ENCODE measurements around the gene CRYBB1.

Gene CRYBB1

GRCh38 chr22:26662160-26662559 lies 44.3 kb upstream of the CRYBB1 start:
- no peak overlapping the region for H3K4me2 ChIP-seq (ENCODE audit: low read length)
- no peak overlapping the region for H3K9ac ChIP-seq (ENCODE audit: low read length)
- no peak for TF ChIP-seq CTCF (IDR thresholded peaks at IDR 0.05; ENCODE audit: low read depth, low read length)
- no peak for TF ChIP-seq EZH2phosphoT487 (IDR thresholded peaks at IDR 0.05; ENCODE audit: low read depth)
- H3K4me3 ChIP-seq (ENCODE audit: low read length) = no peak overlapping the region
- H4K20me1 ChIP-seq (ENCODE audit: insufficient read depth, low read length) = no peaks in the 10 kb centered on the region
- no peaks in the 10 kb centered on the region for H3K79me2 ChIP-seq (ENCODE audit: low read length)
- H3K27ac ChIP-seq (ENCODE audit: low read length) = no peak overlapping the region
- H2AFZ ChIP-seq (ENCODE audit: low read depth, low read length) = no peak overlapping the region
- H3K9me3 ChIP-seq (ENCODE audit: insufficient read depth, low read length) = no peaks in the 10 kb centered on the region
- H3K4me1 ChIP-seq (ENCODE audit: low read length) = peaks cover 28% of the 10 kb centered on the region
- H3K36me3 ChIP-seq (replicated peaks; ENCODE audit: low read depth, low read length) = no peaks in the 10 kb centered on the region
- H3K27me3 ChIP-seq (ENCODE audit: low read depth, low read length) = peaks cover 11% of the 10 kb centered on the region

DNA sequence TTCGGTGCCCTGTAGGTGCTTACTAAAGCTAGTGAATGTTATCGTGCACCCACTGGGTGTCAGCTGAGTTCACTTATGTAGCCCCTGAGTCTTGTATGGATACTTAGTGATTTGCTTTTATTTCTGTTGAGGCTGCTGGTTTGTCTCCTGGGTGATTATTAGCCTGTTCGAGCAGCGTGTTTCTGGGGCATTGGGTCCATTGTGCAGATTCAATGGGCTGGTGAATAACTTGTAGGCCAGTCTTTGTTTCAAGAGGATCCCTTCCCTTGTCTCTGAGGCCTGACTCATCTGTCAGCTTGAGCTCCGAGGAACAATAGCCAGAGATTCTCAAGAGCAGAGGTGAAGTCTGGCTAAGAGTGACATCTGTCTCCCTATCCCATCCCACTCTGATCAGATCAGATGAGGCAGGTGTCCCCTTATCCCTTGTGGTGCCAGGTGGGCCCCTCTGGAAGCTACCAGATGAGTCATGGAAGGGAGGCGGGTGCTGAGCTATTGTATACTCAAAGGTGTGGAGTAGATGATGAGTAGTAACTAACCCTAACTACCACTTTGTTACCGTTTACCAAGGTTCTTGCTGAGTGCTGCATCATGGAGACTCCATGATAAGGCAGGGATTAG lies 43.2 kb upstream of the CRYBB1 start:
- no peak overlapping the region for H3K27ac ChIP-seq (ENCODE audit: low read length)
- H3K4me1 ChIP-seq (ENCODE audit: low read length) = peaks cover 28% of the 10 kb centered on the region
- TF ChIP-seq EZH2phosphoT487 (IDR thresholded peaks at IDR 0.05; ENCODE audit: low read depth) (no peak), CTCF (IDR thresholded peaks at IDR 0.05; ENCODE audit: low read depth, low read length) (no peak)
- no peak overlapping the region for H3K4me3 ChIP-seq (ENCODE audit: low read length)
- no peaks in the 10 kb centered on the region for H3K36me3 ChIP-seq (replicated peaks; ENCODE audit: low read depth, low read length)
- no peak overlapping the region for H2AFZ ChIP-seq (ENCODE audit: low read depth, low read length)
- H3K27me3 ChIP-seq (ENCODE audit: low read depth, low read length) = peaks cover 14% of the 10 kb centered on the region
- no peak overlapping the region for H3K9ac ChIP-seq (ENCODE audit: low read length)
- no peaks in the 10 kb centered on the region for H3K9me3 ChIP-seq (ENCODE audit: insufficient read depth, low read length)
- no peak overlapping the region for H3K4me2 ChIP-seq (ENCODE audit: low read length)
- H3K79me2 ChIP-seq (ENCODE audit: low read length) = no peaks in the 10 kb centered on the region
- no peaks in the 10 kb centered on the region for H4K20me1 ChIP-seq (ENCODE audit: insufficient read depth, low read length)

GRCh38 chr22:26660356-26660755 lies 42.5 kb upstream of the CRYBB1 start:
- H3K4me2 ChIP-seq (ENCODE audit: low read length) = no peak overlapping the region
- H4K20me1 ChIP-seq (ENCODE audit: insufficient read depth, low read length) = no peaks in the 10 kb centered on the region
- no peaks in the 10 kb centered on the region for H3K79me2 ChIP-seq (ENCODE audit: low read length)
- H3K9ac ChIP-seq (ENCODE audit: low read length) = no peak overlapping the region
- H3K27ac ChIP-seq (ENCODE audit: low read length) = no peak overlapping the region
- peaks cover 27% of the 10 kb centered on the region for H3K4me1 ChIP-seq (ENCODE audit: low read length)
- TF ChIP-seq CTCF (IDR thresholded peaks at IDR 0.05; ENCODE audit: low read depth, low read length) (no peak), EZH2phosphoT487 (IDR thresholded peaks at IDR 0.05; ENCODE audit: low read depth) (no peak)
- H3K4me3 ChIP-seq (ENCODE audit: low read length) = no peak overlapping the region
- H3K27me3 ChIP-seq (ENCODE audit: low read depth, low read length) = peaks cover 14% of the 10 kb centered on the region
- no peaks in the 10 kb centered on the region for H3K9me3 ChIP-seq (ENCODE audit: insufficient read depth, low read length)
- H2AFZ ChIP-seq (ENCODE audit: low read depth, low read length) = no peak overlapping the region
- no peaks in the 10 kb centered on the region for H3K36me3 ChIP-seq (replicated peaks; ENCODE audit: low read depth, low read length)

DNA sequence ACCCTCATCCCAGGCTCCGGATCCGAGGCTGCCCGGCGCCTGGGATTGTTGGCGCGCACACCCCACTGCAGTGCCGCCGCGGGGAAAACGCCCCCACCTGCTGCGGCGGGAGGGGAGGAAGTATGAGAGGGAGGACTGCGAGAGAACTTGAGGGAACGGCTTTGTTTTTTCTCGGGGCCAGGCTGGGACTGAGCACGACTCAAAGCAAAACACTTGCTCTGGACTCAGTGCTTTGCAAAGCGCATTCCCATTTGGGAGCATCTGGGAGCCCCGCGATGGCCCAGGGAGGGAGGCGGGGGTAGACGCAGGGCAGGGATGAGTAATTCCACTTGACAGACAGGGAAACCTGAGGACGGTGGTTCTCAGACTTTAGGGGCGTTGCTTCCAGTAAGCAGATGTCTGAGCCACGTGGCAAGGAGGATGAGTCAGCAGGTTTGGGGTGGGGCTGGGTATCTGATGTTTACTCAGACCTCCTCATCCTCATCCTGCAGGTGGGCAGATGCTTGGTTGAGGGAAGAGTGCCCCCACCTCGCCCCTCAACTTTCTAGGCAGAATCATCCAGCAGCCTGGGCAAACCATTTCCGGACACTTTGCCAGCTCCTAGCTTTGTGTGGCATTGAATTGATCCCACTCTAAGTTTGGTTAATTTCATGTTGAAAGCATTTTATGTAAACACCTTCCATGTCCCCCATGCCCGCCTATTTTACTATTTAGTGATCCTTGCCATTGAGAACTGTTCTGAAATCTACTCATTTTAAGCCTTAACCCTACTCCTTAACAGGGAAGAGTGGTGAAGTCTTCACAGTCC lies 41.0 kb upstream of the CRYBB1 start:
- peak overlapping the region; percentile 87 for H2AFZ ChIP-seq (ENCODE audit: low read depth, low read length)
- peak overlapping the region; percentile 26 for H3K27ac ChIP-seq (ENCODE audit: low read length)
- no peaks in the 10 kb centered on the region for H3K79me2 ChIP-seq (ENCODE audit: low read length)
- peak overlapping the region; percentile 97 for H3K4me2 ChIP-seq (ENCODE audit: low read length)
- H3K9ac ChIP-seq (ENCODE audit: low read length) = peak overlapping the region; percentile 62
- no peaks in the 10 kb centered on the region for H3K9me3 ChIP-seq (ENCODE audit: insufficient read depth, low read length)
- no peaks in the 10 kb centered on the region for H4K20me1 ChIP-seq (ENCODE audit: insufficient read depth, low read length)
- no peaks in the 10 kb centered on the region for H3K36me3 ChIP-seq (replicated peaks; ENCODE audit: low read depth, low read length)
- peaks cover 20% of the 10 kb centered on the region for H3K4me1 ChIP-seq (ENCODE audit: low read length)
- peaks cover 19% of the 10 kb centered on the region for H3K27me3 ChIP-seq (ENCODE audit: low read depth, low read length)
- peak overlapping the region; percentile 83 for H3K4me3 ChIP-seq (ENCODE audit: low read length)
- TF ChIP-seq EZH2phosphoT487 (IDR thresholded peaks at IDR 0.05; ENCODE audit: low read depth) = no peak
